ENCODE measurements around the gene RAB11FIP4. TPM values are rescaled to one million over a fixed set of nuclear protein-coding genes. Genes with fewer than 3 reads are reported as not detected.

Gene RAB11FIP4
- total and polyA plus RNA-seq, 2 of the 8 experiments (the other 6 are each of a cell fraction or from before 2014, with no cell fraction given): 21.7 to 53.2 TPM

DNA sequence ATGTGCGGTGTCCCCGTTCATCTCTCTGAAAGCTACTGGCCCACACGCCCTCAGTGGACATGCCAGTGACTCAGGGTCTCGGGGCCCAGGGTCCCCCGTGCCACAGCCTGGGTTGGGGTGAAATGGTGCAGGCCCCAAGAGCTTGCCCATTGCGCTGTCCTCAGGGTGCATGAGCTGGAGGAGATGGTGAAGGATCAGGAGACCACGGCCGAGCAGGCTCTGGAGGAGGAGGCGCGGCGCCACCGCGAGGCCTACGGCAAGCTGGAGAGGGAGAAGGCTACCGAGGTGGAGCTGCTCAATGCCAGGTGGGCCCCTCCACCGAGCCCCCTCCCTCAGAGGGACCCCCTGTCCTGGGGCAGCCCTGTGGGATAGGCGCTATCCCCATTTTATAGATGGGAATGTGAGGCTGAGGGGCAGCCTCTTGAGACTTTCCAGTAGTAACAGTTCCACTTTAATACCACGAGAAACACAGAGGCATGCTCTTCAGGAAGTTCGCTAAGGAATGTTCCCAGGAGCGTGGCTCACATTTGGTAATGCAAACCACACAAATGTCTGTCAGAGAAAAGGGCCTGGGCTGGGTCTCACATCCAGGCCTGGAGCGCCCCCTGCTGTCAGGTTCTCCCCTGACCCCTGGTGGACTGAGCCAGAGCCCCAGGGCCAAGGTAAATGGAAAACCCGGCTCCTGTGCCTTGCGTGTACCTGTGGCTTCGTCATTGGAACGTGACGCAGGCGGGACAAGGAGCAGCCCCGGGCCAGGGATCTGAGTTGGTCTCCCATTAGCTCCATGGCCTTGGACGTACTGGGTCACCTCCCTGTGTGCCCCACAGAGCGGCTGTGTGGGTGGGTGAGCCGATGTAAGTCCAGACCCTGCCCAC, 133.7 kb downstream of the RAB11FIP4 start (continued):
- TF ChIP-seq, protein P1, sequence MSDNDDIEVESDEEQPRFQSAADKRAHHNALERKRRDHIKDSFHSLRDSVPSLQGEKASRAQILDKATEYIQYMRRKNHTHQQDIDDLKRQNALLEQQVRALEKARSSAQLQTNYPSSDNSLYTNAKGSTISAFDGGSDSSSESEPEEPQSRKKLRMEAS (IDR thresholded peaks at IDR 0.05): peak; percentile 25; the same call in 1 of the 2 replicates
- no peak for TF ChIP-seq POLR2A (IDR thresholded peaks at IDR 0.05; ENCODE audit: control extremely low read depth in 1 of 2, low read depth in 2 of 2, low read length in 2 of 2)
- TF ChIP-seq SP4 (IDR thresholded peaks at IDR 0.05; ENCODE audit: low read length): no peak
- TF ChIP-seq POU5F1 (IDR thresholded peaks at IDR 0.05; ENCODE audit: low read depth, low read length): no peak
- no peak for TF ChIP-seq CEBPB (IDR thresholded peaks at IDR 0.05; ENCODE audit: low read depth, low read length)
- no peak for TF ChIP-seq FOSL1 (IDR thresholded peaks at IDR 0.05; ENCODE audit: insufficient read depth, low read depth, low read length)
- TF ChIP-seq CBX5 (IDR thresholded peaks at IDR 0.05; ENCODE audit: low read depth, low read length): no peak
- TF ChIP-seq HDAC2 (IDR thresholded peaks at IDR 0.05; ENCODE audit: borderline replicate concordance in 1 of 2, low read depth in 2 of 2, low read length in 2 of 2): 0 out of 4 replicates have a peak, but pooled peaks of 1 of the 2 experiments have one; percentile 35
- TF ChIP-seq POLR2AphosphoS5 (IDR thresholded peaks at IDR 0.05; ENCODE audit: low read depth, low read length): no peak
- TF ChIP-seq GABPA (IDR thresholded peaks at IDR 0.05; ENCODE audit: borderline replicate concordance, insufficient read depth, low read length): peak; percentile 71; the same call in 1 of the 2 replicates
- TF ChIP-seq SIN3A (conservative IDR thresholded peaks at IDR 0.05 in 1 of 2, IDR thresholded peaks at IDR 0.05 in 1 of 2; ENCODE audit: low read depth in 1 of 2, low read length in 2 of 2): 0 out of 4 replicates have a peak, but pooled peaks of 1 of the 2 experiments have one; percentile 28
- no peak for TF ChIP-seq RFX5 (IDR thresholded peaks at IDR 0.05; ENCODE audit: borderline replicate concordance, low read depth, low read length)
- TF ChIP-seq ASH2L (IDR thresholded peaks at IDR 0.05; ENCODE audit: low read length): no peak
- no peak for TF ChIP-seq CTBP2 (IDR thresholded peaks at IDR 0.05; ENCODE audit: borderline replicate concordance, insufficient read depth, insufficient read length, low read length)
- no peak for TF ChIP-seq HDAC6 (IDR thresholded peaks at IDR 0.05; ENCODE audit: low read depth, low read length)
- TF ChIP-seq BRCA1 (IDR thresholded peaks at IDR 0.05; ENCODE audit: low read depth, low read length): no peak
- TF ChIP-seq, protein P2, sequence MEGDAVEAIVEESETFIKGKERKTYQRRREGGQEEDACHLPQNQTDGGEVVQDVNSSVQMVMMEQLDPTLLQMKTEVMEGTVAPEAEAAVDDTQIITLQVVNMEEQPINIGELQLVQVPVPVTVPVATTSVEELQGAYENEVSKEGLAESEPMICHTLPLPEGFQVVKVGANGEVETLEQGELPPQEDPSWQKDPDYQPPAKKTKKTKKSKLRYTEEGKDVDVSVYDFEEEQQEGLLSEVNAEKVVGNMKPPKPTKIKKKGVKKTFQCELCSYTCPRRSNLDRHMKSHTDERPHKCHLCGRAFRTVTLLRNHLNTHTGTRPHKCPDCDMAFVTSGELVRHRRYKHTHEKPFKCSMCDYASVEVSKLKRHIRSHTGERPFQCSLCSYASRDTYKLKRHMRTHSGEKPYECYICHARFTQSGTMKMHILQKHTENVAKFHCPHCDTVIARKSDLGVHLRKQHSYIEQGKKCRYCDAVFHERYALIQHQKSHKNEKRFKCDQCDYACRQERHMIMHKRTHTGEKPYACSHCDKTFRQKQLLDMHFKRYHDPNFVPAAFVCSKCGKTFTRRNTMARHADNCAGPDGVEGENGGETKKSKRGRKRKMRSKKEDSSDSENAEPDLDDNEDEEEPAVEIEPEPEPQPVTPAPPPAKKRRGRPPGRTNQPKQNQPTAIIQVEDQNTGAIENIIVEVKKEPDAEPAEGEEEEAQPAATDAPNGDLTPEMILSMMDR (IDR thresholded peaks at IDR 0.05; ENCODE audit: control extremely low read depth in 1 of 3, insufficient read depth in 1 of 3, low read depth in 1 of 3, low read length in 3 of 3): peak; percentile 80 to 99 (median 91)
- TF ChIP-seq JUN (IDR thresholded peaks at IDR 0.05; ENCODE audit: low read depth, low read length): no peak
- no peak for TF ChIP-seq SAP30 (IDR thresholded peaks at IDR 0.05; ENCODE audit: insufficient read depth, insufficient replicate concordance, low read length)
- TF ChIP-seq TAF1 (IDR thresholded peaks at IDR 0.05; ENCODE audit: low read depth, low read length): no peak
- TF ChIP-seq TEAD4 (IDR thresholded peaks at IDR 0.05; ENCODE audit: low read depth, low read length): 0 out of 2 replicates have a peak, but pooled peaks have one; percentile 5
